Activated CD4-positive, alpha-beta T cell treated with anti-CD3 and anti-CD28 coated beads, Interleukin-10, Interleukin-2, amounts not matched to agents 100 ng/mL and 50 ng/mL, durations not matched to agents 16 hours and 8 hours (primary cell): ENCODE results near the gene DHX58.
"Not testable (repeated sequence)": the region's sequence is repeated elsewhere in the genome, so short reads cannot be mapped to it uniquely, and the experiment has no call there.

ENCODE experiments used
- DNase-seq: peaks from one replicate; pipeline ENCODE4 v3.0.0-alpha.2; 2020

The DHX58 gene

DNA sequence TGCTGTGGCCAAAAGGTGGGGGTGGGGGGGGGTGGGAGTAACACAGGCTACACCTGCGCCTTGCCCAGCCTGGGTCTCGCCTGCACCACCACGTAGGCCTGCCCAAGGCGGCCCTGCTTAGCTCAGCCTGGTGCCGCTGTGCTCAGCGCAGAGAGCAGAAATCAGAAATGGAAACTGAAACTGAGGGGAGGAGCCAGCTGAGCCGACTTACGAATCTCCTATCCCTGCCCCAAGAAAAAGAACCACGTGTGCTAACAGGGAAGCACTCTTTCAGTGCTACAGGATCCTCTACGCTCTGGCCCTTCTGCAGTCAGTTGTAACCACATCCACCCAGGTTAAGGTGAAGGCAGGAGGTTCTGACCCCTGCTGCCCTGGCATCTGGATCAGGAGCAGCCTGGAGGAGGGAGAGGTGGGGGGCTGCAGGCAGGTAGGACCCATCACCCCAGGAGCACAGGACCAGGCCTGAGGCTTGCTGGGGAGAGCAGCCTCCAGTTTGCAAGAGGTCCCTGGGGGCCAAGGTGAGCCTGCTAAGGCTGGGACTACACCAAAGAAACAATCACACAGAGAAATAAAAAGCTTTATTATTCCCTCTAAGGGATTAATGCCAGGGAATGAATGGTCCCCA, at the start of gene DHX58:
Gene DHX58, minus strand, starts transcription at position 163 of the 625 bp plus-strand sequence. CDS start 822 bp downstream, outside the sequence.
- peak; percentile 93 for DNase-seq

DNA sequence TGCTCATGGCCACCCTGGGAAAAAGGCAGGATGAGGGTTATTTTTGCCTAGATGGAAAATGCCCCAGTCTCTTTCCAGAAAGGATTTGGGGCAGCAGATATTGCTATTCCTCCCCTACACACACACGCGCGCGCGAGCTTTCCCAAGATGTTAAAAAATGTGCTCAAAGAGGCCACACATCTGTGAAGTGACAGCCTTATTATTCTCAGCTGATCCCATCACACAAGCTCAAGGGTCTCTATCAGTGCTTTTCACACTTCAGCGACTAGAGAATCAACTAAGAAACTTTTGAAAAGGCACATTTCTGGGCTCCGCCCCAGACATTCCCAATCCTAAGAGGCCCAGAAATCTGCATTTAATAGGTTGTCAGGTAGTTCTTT, 48.0 kb upstream of the DHX58 start:
- no peak for DNase-seq

DNA sequence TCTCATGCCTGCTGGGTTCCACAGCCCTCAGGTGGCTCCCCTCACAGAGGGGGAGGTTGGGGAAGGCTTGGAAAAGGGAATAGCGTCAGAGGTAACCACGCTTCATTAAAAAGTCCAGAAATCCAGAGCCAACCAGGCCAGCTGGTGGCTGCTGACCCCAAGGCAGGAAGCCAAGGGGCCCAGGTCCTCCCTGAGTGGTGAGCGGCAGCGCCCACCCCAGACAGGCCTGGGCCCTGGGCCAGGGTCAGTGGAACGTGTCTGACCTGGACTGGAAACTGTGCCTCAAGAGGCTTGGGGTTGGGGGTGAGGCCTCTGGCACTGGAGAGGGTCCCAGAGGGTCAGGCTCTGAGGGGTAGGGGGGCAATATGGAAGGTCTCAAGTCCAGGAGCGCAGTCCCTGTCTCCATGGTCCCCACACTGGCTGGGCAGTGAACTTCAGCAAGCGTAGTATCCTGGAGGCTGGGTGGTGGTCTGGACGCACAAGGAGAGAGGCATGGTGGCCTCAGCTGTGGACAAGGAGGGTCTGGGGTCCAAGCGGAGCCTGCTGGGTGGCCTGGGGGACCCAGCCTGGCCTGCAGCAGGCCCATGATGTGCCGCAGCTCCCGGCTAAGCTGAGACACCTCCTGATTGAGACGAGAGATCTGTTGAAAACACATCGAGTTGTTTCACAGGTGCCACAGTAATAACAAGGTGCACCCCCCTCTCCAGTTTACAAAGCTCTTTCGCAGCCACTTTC, 47.4 kb upstream of the DHX58 start:
- DNase-seq = no peak

GRCh38 chr17:42155614-42156045, 43.1 kb upstream of the DHX58 start:
- no peak for DNase-seq

DNA sequence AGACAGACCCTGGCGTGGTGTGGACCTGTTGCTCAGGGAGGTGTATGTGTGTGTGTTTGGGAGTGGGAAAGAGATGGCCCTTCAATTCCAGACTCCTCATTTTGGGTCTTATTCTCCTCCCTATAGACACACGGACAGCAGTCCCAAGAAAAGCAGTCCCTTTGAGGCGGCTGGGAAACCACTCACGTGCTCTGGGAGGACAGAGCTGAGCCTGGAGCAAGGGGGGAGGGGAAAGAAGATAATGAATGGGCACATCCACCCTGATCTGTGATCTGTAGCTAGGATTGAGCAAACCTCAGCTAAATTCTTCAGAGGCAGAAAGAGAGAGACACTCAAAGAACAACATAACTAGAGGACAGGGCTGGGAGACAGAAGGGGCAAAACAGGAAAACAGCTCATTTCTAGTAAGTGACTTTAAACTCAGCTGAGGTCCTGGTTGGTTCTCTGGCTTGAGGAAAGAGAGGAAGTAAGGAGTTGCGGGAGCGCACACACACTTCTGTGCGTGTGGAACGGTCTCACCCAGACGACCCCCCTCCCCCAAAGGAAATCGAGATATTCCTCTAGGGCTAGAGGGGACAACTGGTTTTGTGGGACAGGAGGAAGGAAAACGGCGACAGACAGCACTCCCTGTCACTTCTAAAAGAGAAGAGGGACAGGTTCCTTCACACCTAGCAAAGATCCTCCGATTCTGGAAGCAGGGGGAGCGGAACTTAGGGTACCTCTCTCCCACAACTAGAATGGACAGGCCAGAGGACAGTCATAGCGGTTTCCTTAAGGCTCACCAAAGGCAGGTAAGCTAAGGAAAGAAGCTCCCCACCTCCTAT, 41.6 kb upstream of the DHX58 start:
- DNase-seq = peak; percentile 8

GRCh38 chr17:42146911-42147607, 34.5 kb upstream of the DHX58 start:
- no peak for DNase-seq

DNA sequence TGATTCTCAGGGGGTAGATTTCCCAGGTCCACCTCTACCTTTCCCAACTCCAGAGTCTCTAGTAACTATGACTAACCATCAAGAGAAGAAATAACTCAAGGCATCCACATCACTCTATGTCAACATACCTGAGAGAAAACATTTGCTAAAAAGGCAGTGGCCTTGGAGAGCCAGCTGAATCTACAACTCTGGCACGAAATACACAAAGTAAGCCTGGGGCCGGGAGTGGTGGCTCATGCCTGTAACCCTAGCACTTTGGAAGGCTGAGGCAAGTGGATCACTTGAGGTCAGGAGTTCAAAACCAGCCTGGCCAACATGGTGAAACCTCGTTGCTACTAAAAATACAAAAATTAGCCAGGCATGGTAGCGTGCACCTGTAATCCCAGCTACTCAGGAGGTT, 30.6 kb upstream of the DHX58 start:
- DNase-seq = not testable (repeated sequence)

DNA sequence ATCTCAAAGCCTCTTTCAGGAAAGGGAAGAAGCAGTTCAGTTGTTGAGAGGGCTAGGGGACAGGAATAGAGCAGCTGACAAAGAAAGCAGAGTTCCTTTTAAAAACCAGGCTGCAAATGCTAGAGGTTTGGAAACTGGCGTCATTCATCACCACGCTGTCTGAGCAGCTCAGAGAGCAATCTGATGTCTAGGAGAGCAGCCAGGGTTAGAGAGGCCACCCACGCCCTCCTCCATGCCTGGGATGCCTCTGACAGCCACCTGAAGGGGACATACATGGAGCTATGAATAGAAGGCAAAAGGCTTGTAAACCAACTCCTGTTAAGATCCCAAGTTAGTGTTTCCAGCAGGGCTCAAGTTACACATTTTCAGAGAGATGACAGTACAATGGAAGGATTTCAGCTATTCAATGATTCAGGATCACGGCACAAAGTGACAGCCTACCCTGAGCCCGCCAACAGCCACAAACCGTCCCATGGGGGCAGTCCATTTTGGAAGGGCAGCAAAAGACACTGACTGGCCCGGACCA, 29.9 kb upstream of the DHX58 start:
- DNase-seq = no peak

GRCh38 chr17:42141382-42141781, 28.9 kb upstream of the DHX58 start:
- DNase-seq = no peak

DNA sequence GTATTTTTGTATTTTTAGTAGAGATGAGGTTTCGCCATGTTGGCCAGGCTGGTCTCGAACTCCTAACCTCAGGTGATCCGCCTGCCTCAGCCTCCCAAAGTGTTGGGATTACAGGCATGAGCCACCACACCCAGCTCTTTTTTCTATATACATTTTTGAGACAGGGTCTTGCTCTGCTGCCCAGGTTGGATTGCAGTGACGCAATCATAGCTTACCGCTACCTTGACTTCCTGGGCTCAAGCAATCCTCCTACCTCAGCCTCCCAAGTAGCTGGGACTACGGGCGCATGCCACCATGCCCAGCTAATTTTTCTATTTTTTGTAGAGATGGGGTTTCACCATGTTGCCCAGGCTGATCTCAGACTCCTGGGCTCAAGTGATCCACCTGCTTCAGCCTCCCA, 28.2 kb upstream of the DHX58 start:
- not testable (repeated sequence) for DNase-seq

DNA sequence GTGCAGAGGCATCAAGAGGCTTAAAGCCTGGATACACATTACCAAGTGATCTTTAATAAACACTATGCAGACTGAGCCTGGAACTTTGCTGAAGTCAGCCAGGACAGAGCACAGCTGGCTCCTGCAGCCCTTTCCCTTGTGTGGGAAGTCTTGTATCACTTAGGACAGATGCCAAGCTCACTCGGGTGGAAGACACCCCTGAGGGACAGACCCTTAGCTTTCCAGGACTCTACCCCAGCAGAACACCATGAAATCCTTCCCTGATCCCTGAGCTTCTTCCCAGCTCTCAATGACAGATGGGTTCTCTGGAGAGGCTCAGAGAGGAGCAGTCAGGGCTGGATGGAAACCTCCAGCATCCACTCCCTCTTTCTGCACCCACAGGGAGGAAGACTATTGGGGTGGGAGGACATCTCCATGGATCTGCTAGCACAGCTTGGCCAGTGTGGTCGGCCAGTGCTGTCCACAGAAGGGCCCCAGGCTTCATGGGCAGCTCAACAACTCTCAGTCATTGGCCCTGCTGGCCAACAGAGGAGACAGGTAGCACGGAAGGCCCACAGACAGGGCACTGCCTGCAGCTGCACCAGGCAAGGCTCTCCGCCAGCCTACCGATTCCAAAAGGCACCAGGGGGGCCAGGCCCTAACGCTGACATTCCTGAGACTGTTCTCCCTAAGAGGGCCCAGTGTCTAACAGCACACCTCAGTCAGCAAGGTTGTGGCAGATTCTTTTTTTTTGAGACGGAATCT, 26.4 kb upstream of the DHX58 start:
- DNase-seq = no peak

GRCh38 chr17:42136654-42137051, 24.1 kb upstream of the DHX58 start:
- no peak for DNase-seq

- no peak for DNase-seq
Observed at GRCh38 chr17:42135664-42136653, 23.4 kb upstream of the DHX58 start.

DNA sequence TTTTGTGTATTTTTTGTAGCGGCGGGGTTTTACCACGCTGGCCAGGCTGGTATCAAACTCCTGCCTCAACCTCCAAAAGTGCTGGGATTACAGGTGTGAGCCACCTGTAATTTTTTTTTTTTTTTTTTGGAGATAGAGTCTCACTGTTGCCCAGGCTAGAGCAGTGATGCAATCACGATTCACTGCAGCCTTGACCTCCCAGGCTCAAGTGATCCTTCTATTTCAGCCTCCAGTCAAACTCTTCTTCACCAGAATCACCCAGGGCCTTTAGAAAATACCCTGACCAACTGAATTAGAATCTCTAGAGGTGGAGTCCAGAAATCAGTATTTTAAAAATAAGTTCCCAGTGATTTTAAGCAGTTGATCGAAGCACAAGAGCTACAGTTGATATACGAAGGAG, 22.6 kb upstream of the DHX58 start:
- no peak for DNase-seq

GRCh38 chr17:42133461-42134041, 21.0 kb upstream of the DHX58 start:
- peak; percentile 31 for DNase-seq

DNA sequence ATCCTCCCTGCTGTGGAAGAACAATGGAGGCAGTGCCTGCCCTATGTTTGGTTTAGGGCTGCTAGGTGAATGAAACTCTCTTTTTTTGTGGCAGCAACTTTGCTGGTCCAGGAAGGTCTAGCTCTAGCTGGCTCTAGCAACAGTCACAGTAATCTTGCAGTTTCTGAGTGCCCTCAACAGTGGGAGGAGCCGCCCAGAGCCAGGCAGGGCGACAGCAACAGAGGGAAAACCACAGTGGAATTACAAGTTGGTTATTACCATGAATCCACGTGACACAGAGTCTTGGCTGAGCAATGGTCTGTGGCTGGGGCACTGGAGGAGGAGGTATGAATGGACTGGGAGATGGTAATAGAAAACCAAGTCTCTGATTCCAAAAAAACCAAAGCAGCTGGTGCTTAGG, 20.4 kb upstream of the DHX58 start:
- peak; percentile 63 for DNase-seq

- no peak for DNase-seq
Observed at GRCh38 chr17:42131981-42132432, 19.5 kb upstream of the DHX58 start.

DNA sequence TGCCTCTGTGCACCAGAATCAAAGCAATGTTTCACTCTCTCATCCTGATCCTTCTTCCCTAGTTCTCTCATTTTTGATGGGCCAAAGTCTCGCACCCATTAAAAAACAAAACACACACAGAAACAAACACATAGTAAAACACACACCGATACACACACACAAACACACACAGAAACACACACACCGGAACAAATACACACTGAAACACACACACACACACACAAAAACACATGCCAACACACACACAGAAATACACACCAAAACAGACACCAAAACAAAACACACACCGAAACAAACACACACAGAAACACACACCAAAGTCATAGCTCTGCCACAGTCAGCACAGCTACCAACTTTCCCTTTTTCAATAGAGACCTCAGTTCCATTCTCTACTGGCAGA, 18.7 kb upstream of the DHX58 start:
- no peak for DNase-seq

- no peak for DNase-seq
Observed at GRCh38 chr17:42130310-42130936, 17.9 kb upstream of the DHX58 start.
